RWPE1 (cell line): ENCODE data around the gene FERMT2.

Experiments used
- CTCF ChIA-PET: fragments of 350-600 bp; sonication (Branson Sonifier 250); formaldehyde crosslinking; extraction: SDS; loops from one replicate; lab custom pipeline; 2021; lab: Yijun Ruan, JAX
- POLR2A ChIA-PET: fragments of 400-600 bp; formaldehyde crosslinking; extraction: SDS; loops from one replicate; lab custom pipeline; 2020; ENCODE audit warnings: antibody characterized with exemption; ENCODE audit not compliant: low non-redundant PET; lab: Yijun Ruan, JAX
- DNase-seq: peaks from one replicate; pipeline ENCODE4 v3.0.0; 2012; ENCODE audit warnings: low spot score
- H3K27ac ChIP-seq: fragments of 450-650 bp; 2 replicates; pipeline ENCODE4 v1.5.1; 2017
- TF ChIP-seq, protein P1 (sequence below): fragments of 450-650 bp; conservative IDR thresholded peaks from 2 replicates; pipeline ENCODE4 v1.5.1; 2017; ENCODE audit warnings: low read depth, mild to moderate bottlenecking

Gene FERMT2

DNA sequence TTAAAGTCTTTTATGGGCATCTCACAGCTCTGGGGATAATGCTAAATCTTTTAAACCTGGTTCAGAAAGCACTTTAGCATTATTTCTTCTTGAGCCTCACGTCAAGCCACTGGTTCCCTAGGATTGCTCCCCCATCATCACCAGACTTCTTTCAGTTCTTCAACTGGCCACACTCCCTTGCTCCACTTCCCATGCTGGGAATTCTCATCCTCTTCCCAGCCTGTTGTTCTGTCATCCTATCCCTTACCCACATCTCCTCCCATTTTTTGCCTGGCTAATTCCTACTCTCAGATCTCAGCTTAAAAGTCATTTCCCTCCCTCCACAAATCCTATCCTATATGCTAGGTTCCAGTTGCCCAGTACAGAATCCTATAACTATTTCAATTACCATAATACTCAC lies 14.4 kb downstream of the FERMT2 start:
- TF ChIP-seq, protein P1, sequence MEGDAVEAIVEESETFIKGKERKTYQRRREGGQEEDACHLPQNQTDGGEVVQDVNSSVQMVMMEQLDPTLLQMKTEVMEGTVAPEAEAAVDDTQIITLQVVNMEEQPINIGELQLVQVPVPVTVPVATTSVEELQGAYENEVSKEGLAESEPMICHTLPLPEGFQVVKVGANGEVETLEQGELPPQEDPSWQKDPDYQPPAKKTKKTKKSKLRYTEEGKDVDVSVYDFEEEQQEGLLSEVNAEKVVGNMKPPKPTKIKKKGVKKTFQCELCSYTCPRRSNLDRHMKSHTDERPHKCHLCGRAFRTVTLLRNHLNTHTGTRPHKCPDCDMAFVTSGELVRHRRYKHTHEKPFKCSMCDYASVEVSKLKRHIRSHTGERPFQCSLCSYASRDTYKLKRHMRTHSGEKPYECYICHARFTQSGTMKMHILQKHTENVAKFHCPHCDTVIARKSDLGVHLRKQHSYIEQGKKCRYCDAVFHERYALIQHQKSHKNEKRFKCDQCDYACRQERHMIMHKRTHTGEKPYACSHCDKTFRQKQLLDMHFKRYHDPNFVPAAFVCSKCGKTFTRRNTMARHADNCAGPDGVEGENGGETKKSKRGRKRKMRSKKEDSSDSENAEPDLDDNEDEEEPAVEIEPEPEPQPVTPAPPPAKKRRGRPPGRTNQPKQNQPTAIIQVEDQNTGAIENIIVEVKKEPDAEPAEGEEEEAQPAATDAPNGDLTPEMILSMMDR = no peak
- no peak overlapping the region for H3K27ac ChIP-seq
- CTCF ChIA-PET = no interaction called here
- POLR2A ChIA-PET = no interaction called here
- no peak for DNase-seq

DNA sequence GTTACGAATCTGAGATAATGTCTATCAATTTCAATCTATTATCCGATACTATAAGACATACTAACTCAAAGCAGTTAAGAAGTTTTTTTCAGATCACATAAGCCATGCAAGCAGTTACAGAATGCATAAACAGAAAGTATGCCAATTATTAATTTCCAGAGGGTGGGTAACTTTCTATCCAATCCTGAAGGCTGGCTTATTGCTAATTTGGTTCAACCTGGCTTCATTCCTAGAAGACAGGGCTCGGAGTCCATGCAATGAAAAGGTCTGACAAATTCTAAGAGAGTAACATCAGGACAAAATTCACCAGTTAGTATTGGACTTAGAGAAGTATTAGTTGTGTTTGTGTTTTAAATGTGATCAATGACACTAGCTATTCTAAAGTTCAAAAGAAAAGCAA lies 15.0 kb downstream of the FERMT2 start:
- TF ChIP-seq, protein P1 = no peak
- ChIA-PET CTCF (no interaction called here), POLR2A (no interaction called here)
- H3K27ac ChIP-seq = no peak overlapping the region
- no peak for DNase-seq

DNA sequence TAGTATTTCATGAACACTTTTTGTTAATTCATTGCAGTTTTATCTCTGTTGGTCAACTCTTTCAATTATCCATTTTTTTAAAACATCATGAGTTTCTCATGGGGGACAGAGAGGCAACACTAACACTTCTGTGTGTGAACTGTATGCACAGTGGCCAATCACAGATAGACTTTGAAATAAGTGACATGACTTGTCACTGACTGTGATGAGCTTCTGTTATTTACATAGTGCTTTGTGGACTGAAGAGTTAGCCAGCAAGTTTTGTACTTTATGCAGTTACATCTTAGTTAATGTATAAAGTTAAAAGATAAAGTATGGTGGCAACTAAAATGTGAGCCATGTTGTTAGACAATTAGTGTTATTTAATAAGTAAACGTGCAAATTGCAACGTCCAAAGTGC lies 16.1 kb downstream of the FERMT2 start:
- ChIA-PET CTCF (interaction anchor here (0.6 to 0.7 kb wide), 2 partner anchors 17 to 108 kb away, joined by 3 to 9 read pairs; no protein-coding TSS in a partner anchor), POLR2A (no interaction called here)
- no peak overlapping the region for H3K27ac ChIP-seq
- TF ChIP-seq, protein P1 = no peak
- DNase-seq = no peak

DNA sequence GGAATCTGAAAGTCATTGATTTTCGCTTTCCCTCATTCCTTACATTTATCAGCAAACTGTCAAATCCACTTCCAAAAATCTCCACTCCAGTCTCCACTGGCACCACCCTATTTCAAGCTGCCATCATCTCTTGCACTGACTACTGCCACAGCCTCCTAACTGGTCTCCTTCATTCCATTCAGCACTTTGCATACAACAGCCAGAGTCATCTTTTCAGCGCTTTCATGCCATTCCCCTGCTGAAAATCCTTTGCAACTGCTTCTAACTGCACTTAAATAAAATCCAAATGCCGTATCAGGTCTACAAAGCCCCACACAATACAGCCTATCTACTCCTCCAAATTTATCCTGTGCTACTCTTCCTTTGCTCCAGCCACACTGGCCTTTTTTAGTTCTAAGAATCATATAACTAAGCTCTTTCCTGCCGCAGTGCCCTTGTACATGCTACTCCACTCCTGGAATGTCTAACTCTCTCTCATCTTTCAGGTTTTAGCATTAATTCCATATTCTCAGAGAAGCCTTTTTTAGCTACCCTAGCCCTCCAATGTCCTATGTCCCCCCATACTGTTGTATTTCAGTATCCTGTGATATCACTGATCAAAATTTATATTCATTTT lies 21.6 kb downstream of the FERMT2 start:
- CTCF ChIA-PET = interaction anchor here (0.6 to 0.7 kb wide), 2 partner anchors 8 to 9 kb away, joined by 3 to 8 read pairs; no protein-coding TSS in a partner anchor

DNA sequence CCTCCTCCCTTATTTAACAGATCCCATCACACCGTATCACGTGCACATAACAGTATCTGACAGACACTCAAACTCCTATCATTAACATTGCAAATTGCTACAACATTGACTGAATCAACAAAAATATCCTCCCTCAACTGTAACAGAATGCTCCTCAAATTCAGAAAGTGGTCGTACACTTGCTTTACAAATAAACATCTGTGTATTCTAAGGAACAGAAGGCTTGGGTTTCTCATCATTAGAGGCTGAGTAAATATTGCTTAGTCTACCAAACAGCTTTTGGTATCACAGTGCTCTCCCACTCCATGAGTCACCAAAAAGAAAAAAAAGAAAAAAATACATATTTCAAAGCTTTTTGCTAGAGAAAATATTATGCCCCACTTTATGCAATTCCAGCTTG lies 23.9 kb downstream of the FERMT2 start:
- no peak for DNase-seq
- TF ChIP-seq, protein P1 = no peak
- H3K27ac ChIP-seq = no peak overlapping the region
- ChIA-PET POLR2A (no interaction called here), CTCF (interaction anchor here (0.9 kb wide), 1 partner anchor 8 kb away, joined by 3 read pairs; no protein-coding TSS in a partner anchor)

More for the DNA sequence above, 21.6 kb downstream of the FERMT2 start:
- TF ChIP-seq, protein P1 = no peak
- no peak for DNase-seq
- POLR2A ChIA-PET = no interaction called here
- no peak overlapping the region for H3K27ac ChIP-seq

DNA sequence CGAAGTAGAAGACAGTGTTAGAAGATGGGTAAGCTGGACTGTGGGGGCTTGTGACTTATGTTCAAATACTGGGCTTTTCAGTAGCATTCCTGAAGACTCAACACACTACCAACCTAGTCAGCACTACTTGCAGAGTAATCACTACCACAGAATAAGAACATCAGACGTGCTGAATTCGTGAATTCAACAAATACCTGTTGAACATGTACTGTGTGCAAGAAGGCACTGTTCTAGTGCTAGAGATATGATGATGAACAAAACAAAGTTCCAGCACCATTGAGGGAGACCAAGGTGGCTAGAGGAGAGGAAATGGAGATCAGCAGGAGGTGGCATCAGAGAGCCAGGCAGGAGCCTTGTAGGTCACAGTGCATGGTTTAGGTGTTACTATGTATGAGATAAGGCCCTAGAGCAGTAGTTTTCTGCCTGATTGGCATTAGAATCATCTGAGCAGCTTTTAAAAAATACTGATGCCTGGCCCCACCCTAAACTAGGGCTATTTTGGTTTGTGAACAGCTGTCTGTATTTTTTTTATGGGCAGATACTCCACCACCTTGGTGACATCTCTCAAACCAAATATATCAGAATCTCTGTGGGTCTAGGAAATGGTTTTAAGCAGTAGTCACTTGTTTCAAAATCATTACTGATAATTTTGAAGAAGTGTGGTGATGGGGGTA lies 26.8 kb downstream of the FERMT2 start:
- POLR2A ChIA-PET = no interaction called here
- TF ChIP-seq, protein P1 = no peak
- DNase-seq = no peak
- no peak overlapping the region for H3K27ac ChIP-seq
- CTCF ChIA-PET = interaction anchor here (0.6 to 0.7 kb wide), 2 partner anchors 12 to 96 kb away, joined by 3 read pairs; no protein-coding TSS in a partner anchor
